C4-2B (cell line): Measurements from ENCODE around the gene MPP2.

Experiments
- CTCF ChIP-seq: fragments of 450-650 bp; conservative IDR thresholded peaks from 2 replicates; pipeline ENCODE4 v1.5.1; 2017; ENCODE audit warnings: mild to moderate bottlenecking
- ZFX ChIP-seq: fragments of 450-650 bp; IDR thresholded peaks from 2 replicates; pipeline ENCODE4 v1.6.1; 2017

DNA sequence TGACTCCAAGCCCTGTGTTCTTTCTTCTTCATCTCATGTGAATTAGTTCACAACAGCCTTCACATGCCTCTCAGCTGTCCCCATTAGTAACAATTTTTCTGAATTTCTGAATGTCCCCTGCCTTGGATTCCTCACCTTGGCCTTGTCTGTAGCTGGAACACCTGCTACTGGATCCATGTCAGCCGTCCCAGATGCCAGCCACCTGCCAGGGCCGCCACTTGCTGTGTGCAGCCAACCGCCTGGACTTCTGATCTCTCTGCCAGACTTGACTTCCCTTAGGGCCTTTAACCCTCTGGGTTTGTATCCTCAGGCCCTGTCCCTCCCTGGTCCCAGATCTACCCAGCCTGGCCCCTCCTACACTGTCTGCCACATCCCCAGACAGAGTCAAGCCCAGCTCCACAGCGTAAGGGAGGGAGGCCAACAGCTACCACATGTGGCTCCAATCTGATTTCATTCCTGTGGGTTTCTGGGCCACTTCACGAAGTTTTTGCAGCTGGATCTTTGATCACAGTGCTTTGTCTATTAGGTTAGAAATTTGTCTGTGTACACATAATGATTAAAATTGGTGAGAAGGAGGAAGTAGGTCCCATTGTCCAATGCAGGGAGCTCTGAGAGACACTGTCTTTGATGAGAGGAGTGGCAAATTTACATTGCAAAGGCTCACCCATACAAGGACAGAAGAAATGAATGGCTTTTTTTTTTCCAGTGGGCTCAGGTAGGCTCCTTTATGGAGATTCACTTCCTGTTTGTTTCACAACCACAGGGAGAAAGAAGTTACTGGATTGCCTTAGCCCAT, 15.3 kb downstream of the MPP2 start:
- TF ChIP-seq CTCF (no peak), ZFX (no peak)
